Measurements from ENCODE around the gene ENG.
"Not testable (repeated sequence)": the region's sequence is repeated elsewhere in the genome, so short reads cannot be mapped to it uniquely, and the experiment has no call there.

The ENG gene
- long read RNA-seq, donor 1, transcript ENG-202 (15 exons, 3,048 nt), result major isoform, 6 of 7 reads
- long read RNA-seq, donor 1, partial matches to known transcripts, result 0 of 7 reads
- long read RNA-seq, donor 1, other reads (novel, unspliced or antisense), result 0 of 7 reads
- long read RNA-seq, donor 2, transcript ENG-202 (15 exons, 3,048 nt), result major isoform, 11 of 28 reads
- long read RNA-seq, donor 2, partial matches to known transcripts, result 17 of 28 reads
- long read RNA-seq, donor 2, other reads (novel, unspliced or antisense), result 0 of 28 reads
- long read RNA-seq, donor 3, transcript ENG-202 (15 exons, 3,048 nt), result major isoform, 6 of 17 reads
- long read RNA-seq, donor 3, partial matches to known transcripts, result 11 of 17 reads
- long read RNA-seq, donor 3, other reads (novel, unspliced or antisense), result 0 of 17 reads
- long read RNA-seq, donor 4, partial matches to known transcripts, result 23 of 26 reads
- long read RNA-seq, donor 4, other reads (novel, unspliced or antisense), result 0 of 26 reads
- long read RNA-seq, donor 5, transcript ENG-202 (15 exons, 3,048 nt), result major isoform, 20 of 21 reads
- long read RNA-seq, donor 5, partial matches to known transcripts, result 0 of 21 reads
- long read RNA-seq, donor 5, other reads (novel, unspliced or antisense), result 0 of 21 reads
- long read RNA-seq, donor 6, transcript ENG-202 (15 exons, 3,048 nt), result major isoform, 7 of 54 reads
- long read RNA-seq, donor 6, partial matches to known transcripts, result 47 of 54 reads
- long read RNA-seq, donor 6, other reads (novel, unspliced or antisense), result 0 of 54 reads
- long read RNA-seq, donor 7, transcript ENG-202 (15 exons, 3,048 nt), result major isoform, 9 of 102 reads
- long read RNA-seq, donor 7, partial matches to known transcripts, result 91 of 102 reads
- long read RNA-seq, donor 7, other reads (novel, unspliced or antisense), result 0 of 102 reads
- long read RNA-seq, donor 8, transcript ENG-202 (15 exons, 3,048 nt), result major isoform, 11 of 17 reads
- long read RNA-seq, donor 8, partial matches to known transcripts, result 5 of 17 reads
- long read RNA-seq, donor 8, other reads (novel, unspliced or antisense), result 0 of 17 reads

- DNase-seq, result no peak
Measured at GRCh38 chr9:127854184-127854806, at the start of gene ENG. Gene ENG (minus strand): TSS chr9:127854658. CDS start chr9:127854355, 303 bp downstream.

DNA sequence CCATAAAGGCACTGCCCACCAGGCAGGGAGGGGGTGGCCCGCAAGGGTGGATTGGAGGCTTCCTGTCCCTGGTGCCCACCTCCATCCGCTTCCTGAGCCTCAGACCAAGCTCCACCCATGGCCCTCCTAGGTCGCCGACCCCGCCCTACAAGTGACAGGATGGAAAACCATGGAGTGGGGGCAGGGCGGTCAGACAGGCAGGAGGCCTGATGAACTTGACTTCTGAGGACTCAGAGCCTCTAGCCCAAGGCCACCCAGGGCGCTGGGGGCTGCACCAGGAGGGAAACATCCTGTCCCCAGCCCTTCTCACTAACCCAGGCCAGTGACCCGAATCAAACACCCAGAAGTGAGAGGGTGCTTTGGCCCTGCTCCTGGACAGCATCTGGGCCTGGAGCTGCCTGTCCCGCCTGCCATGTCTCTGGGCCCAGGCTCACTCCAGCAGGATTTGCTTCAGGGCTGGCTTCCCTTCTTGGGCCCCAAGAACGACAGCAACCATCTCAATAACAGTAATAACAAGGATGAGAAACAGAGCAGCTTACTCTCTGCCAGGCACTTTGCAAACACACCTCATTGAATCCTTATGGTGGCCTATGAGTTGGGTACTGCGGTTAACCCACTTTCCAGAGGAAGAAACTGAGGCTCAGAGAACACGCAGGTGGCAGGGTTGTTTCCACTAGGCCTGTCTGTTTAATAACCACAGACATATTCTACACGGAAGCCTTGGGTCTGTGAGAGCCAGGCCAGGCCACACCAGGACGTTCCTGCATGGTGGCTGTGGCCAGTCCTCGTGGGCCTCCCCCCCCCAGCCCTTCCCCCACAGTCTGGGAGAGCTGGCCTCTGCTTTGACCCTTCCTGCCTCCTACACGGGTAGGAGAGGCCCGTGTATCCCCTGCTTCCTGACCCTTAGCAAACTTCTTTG, 49.4 kb upstream of the ENG start:
- peak; percentile 52 for DNase-seq

DNA sequence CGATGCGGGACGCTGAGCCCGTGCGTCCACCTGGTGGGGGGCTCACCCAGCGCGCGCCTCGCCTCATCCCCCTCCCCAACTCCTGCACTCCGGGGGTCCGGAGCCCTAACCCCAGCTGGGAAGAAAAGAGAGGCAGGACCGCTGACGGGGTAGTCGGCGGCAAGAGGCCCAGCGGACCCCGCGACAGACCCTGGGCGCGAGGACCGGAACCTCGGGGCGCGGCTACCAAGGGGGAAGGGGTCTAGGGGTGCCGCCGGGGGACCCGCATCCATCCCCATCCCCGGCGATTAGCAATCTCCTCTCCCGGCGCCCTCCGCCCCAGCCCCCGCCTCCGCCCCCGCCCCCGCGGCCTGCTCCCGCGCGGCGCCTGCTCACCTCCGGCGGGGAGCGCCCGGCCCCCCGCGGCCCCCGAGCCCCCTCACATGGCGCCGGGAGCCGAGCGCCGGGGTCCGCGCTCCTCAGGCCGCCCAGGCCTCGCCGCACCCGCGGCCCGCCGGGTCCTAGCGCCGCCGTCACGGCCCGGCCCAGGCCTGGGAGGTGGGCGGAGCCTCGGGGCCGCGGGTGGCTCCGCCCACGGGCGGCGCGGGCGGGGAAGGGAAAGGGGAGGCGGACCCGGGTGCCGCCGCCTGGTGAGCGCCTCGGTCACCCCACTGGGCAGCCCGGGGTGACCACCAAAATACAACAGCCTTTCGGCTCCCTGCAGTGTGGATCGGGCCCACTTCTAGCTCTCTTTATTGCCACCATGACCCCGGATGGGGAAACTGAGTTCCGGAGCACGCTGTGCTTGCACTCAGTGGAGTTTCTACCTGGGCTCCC, 44.9 kb upstream of the ENG start, which contains the start of gene ST6GALNAC6:
ST6GALNAC6 (minus strand) TSS at position 476 of the 816 bp plus-strand sequence. CDS start 1,622 bp downstream, outside the sequence.
- DNase-seq, result peak; percentile 71

DNA sequence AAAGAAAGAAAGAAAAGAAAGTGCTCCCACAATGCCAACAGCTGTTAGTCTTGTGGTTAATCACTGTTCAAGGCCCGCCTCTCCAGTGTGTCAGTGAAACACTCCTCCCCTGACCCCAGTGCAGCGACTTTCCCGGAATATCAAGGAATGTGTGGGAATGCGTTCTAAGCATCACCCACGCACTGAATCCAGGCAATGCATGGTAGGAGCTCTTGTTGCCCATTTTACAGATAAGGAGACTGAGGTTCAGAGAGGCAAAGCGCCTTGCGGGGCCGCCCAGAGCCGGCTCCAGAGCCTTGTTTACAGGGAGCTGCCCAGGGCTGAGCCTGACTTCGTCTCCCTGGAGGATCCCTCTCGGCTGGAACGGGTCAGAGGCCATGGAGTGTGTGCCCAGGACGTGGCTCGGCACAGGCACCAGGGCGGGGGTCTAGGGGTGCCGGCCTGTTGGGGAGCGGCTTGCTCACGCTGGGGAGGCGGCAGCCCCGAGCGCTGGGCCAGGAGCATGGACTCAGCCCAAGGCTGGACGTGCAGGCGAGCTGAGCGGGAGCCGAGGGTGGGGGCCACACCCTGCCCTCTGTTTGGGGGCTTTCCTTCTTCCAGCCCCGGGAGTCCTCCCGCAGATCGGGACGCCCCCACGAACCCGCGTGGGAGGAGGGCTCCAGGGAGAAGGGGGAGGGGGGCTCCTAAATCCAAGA, 44.1 kb upstream of the ENG start:
- DNase-seq, result peak; percentile 84

DNA sequence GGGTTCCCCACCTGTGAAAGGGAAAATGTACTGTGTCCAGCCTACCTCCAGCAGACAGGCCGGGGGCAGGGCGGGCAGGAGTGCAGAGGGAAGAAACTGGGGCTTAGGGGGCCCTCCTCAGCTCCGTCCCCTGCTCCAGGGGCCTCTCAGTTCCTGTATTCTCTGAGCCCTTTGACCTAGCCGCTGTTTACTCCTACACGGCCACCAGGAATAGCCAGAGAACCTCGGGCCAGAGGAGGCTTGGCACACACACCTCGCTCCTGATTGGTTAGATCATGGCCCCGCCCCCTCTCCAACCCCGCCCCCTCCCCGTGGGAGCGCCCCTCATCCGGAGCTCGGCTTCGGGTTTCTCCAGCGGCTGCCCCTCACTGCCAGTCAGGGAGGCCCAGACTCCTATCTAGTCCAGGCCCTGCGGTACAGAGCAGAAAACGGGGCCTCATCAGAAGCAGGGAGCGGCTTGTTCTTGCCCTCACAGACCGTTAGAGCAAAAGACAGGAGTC, 42.8 kb upstream of the ENG start:
- peak; percentile 74 for DNase-seq

DNA sequence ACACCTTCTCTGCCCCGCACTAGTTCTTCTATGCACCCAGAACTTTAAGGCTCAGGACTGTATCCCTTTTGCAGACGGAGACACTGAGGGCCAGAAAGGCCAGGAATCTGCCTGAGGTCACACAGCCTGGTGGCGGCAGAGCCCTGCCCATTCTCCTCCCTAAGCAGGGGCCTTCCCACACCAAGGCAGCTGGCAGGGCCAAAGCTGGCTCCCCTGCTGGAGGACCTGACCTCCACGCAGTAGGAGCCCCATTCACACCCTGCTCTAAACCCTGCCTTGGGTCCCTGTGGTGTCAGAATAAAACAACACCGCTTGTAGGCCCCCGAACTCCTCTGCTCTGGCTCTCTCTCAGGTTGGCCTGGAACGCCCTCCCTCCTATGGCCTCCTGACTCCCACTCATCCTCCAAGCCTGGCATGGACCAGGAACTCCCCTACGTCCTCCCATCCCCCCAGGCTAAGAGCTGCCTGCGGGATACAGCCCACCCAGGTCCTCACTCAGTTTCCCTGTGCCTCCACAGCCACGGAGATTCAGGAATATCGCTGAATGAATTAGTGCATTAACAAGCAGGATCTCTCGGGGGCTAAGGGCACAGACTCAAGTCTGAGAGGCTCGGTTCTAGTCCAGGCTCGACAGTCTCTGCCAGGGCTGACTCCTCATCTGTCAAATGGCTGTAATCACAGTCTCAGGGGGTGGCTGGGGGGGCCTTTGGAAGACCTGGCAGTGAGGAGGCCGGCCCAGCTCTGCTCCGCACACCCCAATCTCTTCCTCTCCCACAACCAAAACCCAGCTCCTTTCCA, 42.1 kb upstream of the ENG start:
- no peak for DNase-seq

DNA sequence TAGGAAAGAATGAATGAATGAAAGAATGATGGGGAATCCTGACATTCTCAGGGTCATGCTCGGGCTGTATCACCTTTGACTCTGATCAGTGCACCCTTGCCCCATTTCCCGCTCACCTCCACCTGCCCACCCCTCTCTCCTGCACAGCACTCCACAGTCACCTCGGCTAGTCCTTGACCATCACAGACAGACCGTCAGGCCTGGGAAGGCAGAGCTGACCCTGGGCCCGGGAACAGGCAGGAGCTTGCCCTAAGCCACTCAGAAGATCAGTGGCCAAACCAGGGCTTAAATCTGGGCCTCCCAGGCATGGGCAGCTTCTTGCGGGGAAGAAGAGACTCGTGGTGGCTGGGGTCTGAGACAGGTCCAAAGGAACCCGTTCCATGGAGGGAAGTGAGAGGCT, 41.4 kb upstream of the ENG start:
- no peak for DNase-seq

- no peak for DNase-seq
Measured at GRCh38 chr9:127893392-127893791, 38.9 kb upstream of the ENG start.

DNA sequence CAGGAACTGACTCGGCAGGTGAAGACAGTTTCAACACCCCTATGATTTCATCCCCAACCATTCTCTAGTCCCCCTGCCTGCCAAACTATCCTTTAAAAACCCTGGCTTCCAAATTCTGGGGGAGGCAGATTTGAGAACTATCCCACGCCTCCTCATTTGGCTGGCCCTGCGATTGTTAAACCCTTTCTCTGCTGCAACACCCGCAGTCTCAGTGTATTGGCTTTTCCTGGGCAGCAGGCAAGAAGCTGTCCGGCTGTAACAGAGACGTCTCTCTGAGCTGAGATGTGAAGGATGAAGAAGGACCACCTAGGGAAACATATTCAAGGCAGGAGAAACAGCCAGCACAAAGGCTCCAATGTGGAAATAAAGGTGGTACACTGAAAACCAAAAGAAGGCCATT, 38.4 kb upstream of the ENG start:
- DNase-seq, result no peak

DNA sequence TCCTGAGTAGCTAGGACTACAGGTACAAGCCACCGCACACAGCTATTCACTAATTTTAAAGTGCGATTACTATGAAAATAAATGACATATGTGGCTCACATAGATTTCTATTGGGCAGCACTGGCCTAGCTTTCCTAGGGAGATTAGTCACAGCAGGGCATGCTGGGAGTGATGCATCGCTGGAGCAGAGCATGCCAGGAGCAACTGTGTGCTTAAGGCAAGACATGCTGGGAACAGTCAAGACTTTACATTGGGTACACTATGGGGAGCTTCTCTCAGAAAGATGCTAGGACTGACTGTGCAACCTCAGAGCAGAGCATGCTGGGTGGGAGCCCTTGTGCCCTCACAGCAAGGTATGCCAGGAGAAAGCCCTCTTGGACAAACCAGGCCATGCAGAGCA, 35.6 kb upstream of the ENG start:
- no peak for DNase-seq

- DNase-seq, result no peak
Measured at GRCh38 chr9:127887792-127888191, 33.3 kb upstream of the ENG start.

- no peak for DNase-seq
Measured at GRCh38 chr9:127886401-127886972, 32.0 kb upstream of the ENG start.

DNA sequence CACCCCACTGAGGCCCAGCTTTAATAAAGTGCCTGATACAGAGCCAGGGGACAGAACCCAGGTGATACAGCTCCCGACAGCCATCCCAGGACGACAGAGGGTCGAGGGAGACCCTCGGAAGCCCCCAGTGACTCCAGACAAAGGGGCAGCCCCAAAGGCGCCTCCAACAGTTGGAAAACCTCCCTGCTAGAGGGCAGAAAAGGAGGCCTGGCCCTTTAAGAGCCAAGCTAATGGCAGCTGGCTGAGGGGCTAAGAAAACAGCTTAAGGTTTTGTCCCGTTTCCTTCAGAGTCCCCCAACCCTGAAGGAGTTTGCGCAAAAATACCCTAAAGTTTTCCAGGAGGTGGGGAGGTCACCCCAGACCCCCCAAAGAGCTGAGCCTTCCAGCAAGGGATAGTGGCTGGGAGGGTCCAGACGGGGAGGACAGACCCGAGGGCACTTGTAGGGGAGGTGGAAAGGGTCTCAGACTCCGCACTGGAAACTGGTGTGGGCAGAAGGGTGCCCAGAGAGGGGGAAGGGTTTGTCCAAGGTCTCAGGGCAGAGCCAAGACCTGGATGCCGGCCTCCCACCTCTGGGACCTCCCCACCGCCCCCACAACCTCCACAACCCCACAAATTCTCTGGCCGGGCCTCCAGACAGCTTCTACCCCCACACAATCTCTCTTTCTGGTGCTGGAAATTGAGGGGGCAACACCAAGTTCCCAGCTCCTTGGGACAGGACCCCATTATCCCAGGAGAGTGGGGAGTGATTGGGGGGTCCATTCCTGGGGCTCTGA, 31.2 kb upstream of the ENG start:
- DNase-seq, result no peak

GRCh38 chr9:127884976-127885490, 30.6 kb upstream of the ENG start:
- DNase-seq, result no peak

DNA sequence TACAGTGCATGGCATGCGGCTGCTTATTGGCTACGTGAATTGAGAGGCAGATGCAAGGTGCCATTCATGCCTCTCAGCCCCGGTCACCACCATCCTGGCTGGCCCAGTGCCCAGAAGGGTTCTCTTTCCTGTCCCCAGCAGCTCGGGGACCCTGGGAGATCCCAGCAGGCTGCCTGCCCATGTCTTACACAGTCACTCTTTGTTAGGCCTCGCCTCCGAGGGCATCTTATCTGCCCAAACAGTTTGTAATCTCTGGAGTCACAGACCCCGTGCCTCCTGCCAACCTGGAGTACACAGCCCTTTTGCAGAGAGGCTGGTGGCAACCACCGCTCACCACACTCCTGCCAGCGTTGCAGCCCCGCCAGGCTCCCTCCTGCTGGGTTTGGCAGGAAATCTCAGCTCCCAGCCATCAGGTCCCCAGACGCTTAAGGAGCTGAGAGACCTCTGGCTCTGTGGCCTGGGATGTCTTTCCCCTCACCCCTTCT, 30.0 kb upstream of the ENG start:
- no peak for DNase-seq

DNA sequence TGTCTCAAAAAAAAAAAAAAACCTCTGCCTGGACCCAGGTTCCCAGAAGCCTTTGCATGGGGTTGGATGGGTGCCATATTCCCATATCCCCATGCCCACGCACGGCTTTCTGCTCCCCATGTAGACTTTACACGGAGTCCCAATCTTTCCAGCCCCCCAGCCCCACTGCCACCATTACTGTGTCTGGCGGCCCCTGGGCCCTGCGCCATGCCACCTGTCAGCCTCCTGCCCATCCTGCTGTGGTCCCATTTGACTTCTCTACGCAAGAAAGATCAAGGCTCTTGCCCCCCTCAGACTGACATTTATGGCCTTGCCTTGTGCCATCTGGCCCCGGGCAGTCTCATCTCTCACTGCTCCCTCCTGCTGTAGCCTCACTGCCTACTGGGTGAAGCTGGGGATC, 29.5 kb upstream of the ENG start:
- no peak for DNase-seq

GRCh38 chr9:127881715-127882114, 27.3 kb upstream of the ENG start:
- not testable (repeated sequence) for DNase-seq

All from right kidney (tissue), 9 donors.